OCI-LY7 (cell line): Measurements from ENCODE around the gene TMCC1. TPM values are rescaled to one million over a fixed set of nuclear protein-coding genes. Genes with fewer than 3 reads are reported as not detected.
A peak's percentile ranks its signal among the peaks of the same experiment; 100 is the strongest.

Experiments
- BruUV-seq: library from RNA; stranded (reverse); fragments of 400-500 nt; replicated peaks from 2 replicates; lab custom pipeline; 2021; lab: Mats Ljungman, UMichigan
- CTCF ChIA-PET: fragments of 300-600 bp; sonication (Branson Sonifier 250); formaldehyde crosslinking; loops from one replicate; lab custom pipeline; 2022; ENCODE audit warnings: antibody characterized with exemption; ENCODE audit not compliant: unreplicated experiment; lab: Charles Lee
- POLR2A ChIA-PET: fragments of 300-600 bp; sonication (Branson Sonifier 250); formaldehyde crosslinking; loops from one replicate; lab custom pipeline; 2022; ENCODE audit warnings: antibody characterized with exemption; lab: Charles Lee
- DNase-seq: peaks from one replicate; pipeline ENCODE4 v3.0.0-alpha.2; 2015; ENCODE audit warnings: low spot score
- H2AFZ ChIP-seq: fragments of 200-600 bp; sonication (generic), shearing (Covaris generic); 2 replicates; pipeline ENCODE4 v1.6.1; 2014; ENCODE audit warnings: mild to moderate bottlenecking, antibody characterized with exemption, low read length, moderate library complexity
- H3K27ac ChIP-seq: fragments of 200-600 bp; sonication (generic); 2 replicates; pipeline ENCODE4 v1.5.1; 2014; ENCODE audit warnings: mixed run types, low read depth, mild to moderate bottlenecking, moderate library complexity, low read length, inconsistent platforms; ENCODE audit not compliant: poor library complexity, severe bottlenecking
- H3K36me3 ChIP-seq: fragments of 200-600 bp; sonication (generic); 2 replicates; pipeline ENCODE4 v1.6.1; 2014; ENCODE audit warnings: mild to moderate bottlenecking, antibody characterized with exemption, low read length, moderate library complexity, mixed read lengths; ENCODE audit not compliant: insufficient read depth
- H3K4me1 ChIP-seq: fragments of 200-600 bp; sonication (generic); 2 replicates; pipeline ENCODE4 v1.5.1; 2014; ENCODE audit warnings: mild to moderate bottlenecking, low read length; ENCODE audit not compliant: insufficient read depth, poor library complexity, severe bottlenecking
- H3K4me2 ChIP-seq: fragments of 200-600 bp; sonication (generic); 2 replicates; pipeline ENCODE4 v1.6.1; 2014; ENCODE audit warnings: mild to moderate bottlenecking, low read length
- H3K4me3 ChIP-seq: fragments of 200-600 bp; sonication (generic); 2 replicates; pipeline ENCODE4 v1.5.1; 2014; ENCODE audit warnings: mild to moderate bottlenecking, low read depth, low read length; ENCODE audit not compliant: poor library complexity, severe bottlenecking
- H3K79me2 ChIP-seq: fragments of 200-600 bp; sonication (generic); 2 replicates; pipeline ENCODE4 v1.6.1; 2016; ENCODE audit warnings: low read depth, mild to moderate bottlenecking, low read length, moderate library complexity, mixed read lengths; ENCODE audit not compliant: insufficient read depth
- H3K9me2 ChIP-seq: fragments of 200-600 bp; sonication (generic); 2 replicates; pipeline ENCODE4 v1.6.1; 2016; ENCODE audit warnings: mild to moderate bottlenecking, low read length, mixed read lengths; ENCODE audit not compliant: insufficient read depth
- H3K9me3 ChIP-seq: fragments of 200-600 bp; sonication (generic); 2 replicates; pipeline ENCODE4 v1.6.1; 2014; ENCODE audit warnings: mild to moderate bottlenecking, mixed run types, low read length, mixed read lengths
- H4K20me1 ChIP-seq: fragments of 200-600 bp; sonication (generic); 2 replicates; pipeline ENCODE4 v1.6.1; 2014; ENCODE audit warnings: mild to moderate bottlenecking, antibody characterized with exemption, low read length, moderate library complexity, mixed read lengths; ENCODE audit not compliant: insufficient read depth
- CTCF ChIP-seq: fragments of 200-600 bp; sonication (generic); conservative IDR thresholded peaks from 2 replicates; pipeline ENCODE4 v1.5.1; 2014; ENCODE audit warnings: mild to moderate bottlenecking, antibody characterized with exemption, low read length, moderate library complexity, mixed read lengths
- EZH2phosphoT487 ChIP-seq: fragments of 200-600 bp; sonication (generic); IDR thresholded peaks from 2 replicates; pipeline ENCODE4 v1.6.1; 2018; ENCODE audit warnings: low read depth, borderline replicate concordance, mild to moderate bottlenecking, mixed run types, antibody characterized with exemption, low read length, moderate library complexity, mixed read lengths
- intact Hi-C: fragments of 100-400 bp; cut with micrococcal nuclease; formaldehyde crosslinking; loops from one replicate; pipeline ENCODE4 v1.10.0; 2022; ENCODE audit not compliant: unreplicated experiment
- total RNA-seq, 2 experiments: library from RNA; depleted of rRNA in 1 of 2; stranded (reverse); fragments of >200 nt in 1 of 2; shearing (Covaris generic) in 1 of 2; gene quantifications; 2 replicates each; pipeline ENCODE4 v1.2.3, GENCODE V29; 2014 to 2022

The TMCC1 gene
- total RNA-seq, 2 experiments from 2014 or later: 31.7 to 38.8 TPM

GRCh38 chr3:129606636-129607390, 286.7 kb downstream of the TMCC1 start, which contains the start of gene PLXND1:
Gene PLXND1 (minus strand): TSS chr3:129606676. CDS start chr3:129606639, 37 bp downstream.
- Histone ChIP-seq H3K79me2 (no peaks in the 10 kb centered on the region), H4K20me1 (no peaks in the 10 kb centered on the region), H3K4me2 (peak within 1 kb of the TSS; percentile 45; the same call in 1 of the 2 replicates), H3K27ac (no peak within 1 kb of the TSS), H3K4me1 (no peaks in the 10 kb centered on the region), H3K36me3 (no peaks in the 10 kb centered on the region), H2AFZ (no peak within 1 kb of the TSS), H3K9me3 (no peaks in the 10 kb centered on the region), H3K9me2 (no peaks in the 10 kb centered on the region), H3K4me3 (peak within 1 kb of the TSS; percentile 8)
- no TSS peak for BruUV-seq
- ChIA-PET CTCF (interaction anchor here (0.6 kb wide), 1 partner anchor 117 kb away, joined by 4 read pairs; no protein-coding TSS in a partner anchor), POLR2A (no interaction called here)
- no peak for DNase-seq
- intact Hi-C loops: no loop called here
- TF ChIP-seq CTCF: no peak
- TF ChIP-seq EZH2phosphoT487: no peak

GRCh38 chr3:129605922-129606635, 287.4 kb downstream of the TMCC1 start:
- ChIA-PET CTCF (interaction anchor here (0.6 kb wide), 2 partner anchors 29 to 116 kb away, joined by 3 to 4 read pairs; no protein-coding TSS in a partner anchor), POLR2A (no interaction called here)
- no peak for DNase-seq
- Histone ChIP-seq H2AFZ (no peak overlapping the region), H3K4me1 (no peaks in the 10 kb centered on the region), H3K4me3 (no peak overlapping the region), H3K27ac (no peak overlapping the region), H3K36me3 (no peaks in the 10 kb centered on the region), H3K79me2 (no peaks in the 10 kb centered on the region), H3K4me2 (peak overlapping the region; percentile 41; the same call in 1 of the 2 replicates), H4K20me1 (no peaks in the 10 kb centered on the region), H3K9me2 (no peaks in the 10 kb centered on the region), H3K9me3 (no peaks in the 10 kb centered on the region)
- TF ChIP-seq EZH2phosphoT487 (no peak), CTCF (no peak)
- intact Hi-C loops: no loop called here
- no TSS peak for BruUV-seq
